C4-2B (cell line): Measurements from ENCODE around the gene MGST1.

Source experiments
- CTCF ChIP-seq: fragments of 450-650 bp; conservative IDR thresholded peaks from 2 replicates; pipeline ENCODE4 v1.5.1; 2017; ENCODE audit warnings: mild to moderate bottlenecking
- ZFX ChIP-seq: fragments of 450-650 bp; IDR thresholded peaks from 2 replicates; pipeline ENCODE4 v1.6.1; 2017

DNA sequence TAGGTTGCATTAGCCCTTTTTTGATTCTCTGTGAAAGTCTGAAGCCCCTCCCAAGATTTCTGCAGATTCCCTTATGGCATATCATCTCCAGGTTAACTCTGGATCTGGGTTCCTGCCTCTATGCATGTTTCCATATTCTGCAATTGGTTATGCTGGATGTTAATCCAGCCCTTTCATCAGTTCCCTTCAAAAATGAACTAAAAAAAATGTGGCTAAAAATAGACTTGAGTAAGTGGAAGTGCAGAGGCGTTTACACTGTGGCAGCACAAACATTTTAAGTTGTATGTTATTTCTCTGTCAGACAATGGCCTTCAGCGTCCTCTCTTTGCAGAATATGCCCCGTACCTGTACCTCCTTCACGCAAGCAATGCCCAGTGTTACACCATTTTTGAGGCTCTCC lies 11.4 kb downstream of the MGST1 start:
- TF ChIP-seq CTCF (no peak), ZFX (no peak)
